WI38 (cell line): ENCODE results near the gene INO80C.

ENCODE experiments used
- H3K4me3 ChIP-seq: 2 replicates; pipeline ENCODE4 v1.5.1; 2011; ENCODE audit warnings: low read depth, mild to moderate bottlenecking, control low read depth, low read length
- TF ChIP-seq, protein P1 (sequence below): IDR thresholded peaks from 2 replicates; pipeline ENCODE4 v1.5.1; 2012; ENCODE audit warnings: low read depth, mild to moderate bottlenecking, control low read depth, low read length

INO80C gene

DNA sequence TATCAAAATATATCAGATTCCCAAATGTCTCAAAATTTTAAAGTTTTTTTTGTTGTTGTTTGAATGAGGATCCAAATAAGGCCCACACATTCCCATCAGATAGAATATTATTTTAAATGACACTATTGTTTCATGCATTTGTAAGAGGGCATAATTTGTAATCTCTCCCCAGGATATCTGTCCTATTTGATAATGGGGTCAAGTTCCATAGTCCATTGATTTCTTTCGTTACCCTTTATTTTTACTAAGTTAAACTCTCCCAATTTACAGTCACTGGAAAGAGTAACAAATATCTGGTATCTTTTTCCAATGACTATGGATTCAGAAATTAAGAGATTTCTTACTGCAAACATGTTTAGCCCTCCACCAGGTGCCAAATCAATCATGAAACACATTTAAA lies 32.4 kb downstream of the INO80C start:
- TF ChIP-seq, protein P1, sequence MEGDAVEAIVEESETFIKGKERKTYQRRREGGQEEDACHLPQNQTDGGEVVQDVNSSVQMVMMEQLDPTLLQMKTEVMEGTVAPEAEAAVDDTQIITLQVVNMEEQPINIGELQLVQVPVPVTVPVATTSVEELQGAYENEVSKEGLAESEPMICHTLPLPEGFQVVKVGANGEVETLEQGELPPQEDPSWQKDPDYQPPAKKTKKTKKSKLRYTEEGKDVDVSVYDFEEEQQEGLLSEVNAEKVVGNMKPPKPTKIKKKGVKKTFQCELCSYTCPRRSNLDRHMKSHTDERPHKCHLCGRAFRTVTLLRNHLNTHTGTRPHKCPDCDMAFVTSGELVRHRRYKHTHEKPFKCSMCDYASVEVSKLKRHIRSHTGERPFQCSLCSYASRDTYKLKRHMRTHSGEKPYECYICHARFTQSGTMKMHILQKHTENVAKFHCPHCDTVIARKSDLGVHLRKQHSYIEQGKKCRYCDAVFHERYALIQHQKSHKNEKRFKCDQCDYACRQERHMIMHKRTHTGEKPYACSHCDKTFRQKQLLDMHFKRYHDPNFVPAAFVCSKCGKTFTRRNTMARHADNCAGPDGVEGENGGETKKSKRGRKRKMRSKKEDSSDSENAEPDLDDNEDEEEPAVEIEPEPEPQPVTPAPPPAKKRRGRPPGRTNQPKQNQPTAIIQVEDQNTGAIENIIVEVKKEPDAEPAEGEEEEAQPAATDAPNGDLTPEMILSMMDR: no peak
- no peak overlapping the region for H3K4me3 ChIP-seq

DNA sequence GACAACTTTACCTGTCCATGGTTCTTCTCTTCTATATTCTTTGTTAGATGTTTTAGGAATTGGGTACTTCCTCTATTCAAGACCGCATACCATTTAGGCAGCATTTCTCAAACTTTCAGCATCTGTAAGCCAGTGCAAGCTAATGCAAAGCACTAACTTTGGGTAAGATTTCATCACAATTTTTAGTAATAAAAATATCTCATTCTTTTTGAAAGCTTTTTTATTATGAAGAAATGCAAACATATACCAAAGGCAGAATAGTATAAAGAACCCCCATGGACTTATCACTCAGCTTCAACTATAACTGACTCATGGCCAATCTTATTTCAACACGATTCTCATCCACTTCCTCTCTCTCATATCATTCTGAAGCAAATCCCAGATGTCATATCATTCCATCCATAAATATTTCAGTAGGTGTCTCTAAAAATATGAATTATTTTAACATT lies 32.9 kb downstream of the INO80C start:
- TF ChIP-seq, protein P1: no peak
- H3K4me3 ChIP-seq: no peak overlapping the region

DNA sequence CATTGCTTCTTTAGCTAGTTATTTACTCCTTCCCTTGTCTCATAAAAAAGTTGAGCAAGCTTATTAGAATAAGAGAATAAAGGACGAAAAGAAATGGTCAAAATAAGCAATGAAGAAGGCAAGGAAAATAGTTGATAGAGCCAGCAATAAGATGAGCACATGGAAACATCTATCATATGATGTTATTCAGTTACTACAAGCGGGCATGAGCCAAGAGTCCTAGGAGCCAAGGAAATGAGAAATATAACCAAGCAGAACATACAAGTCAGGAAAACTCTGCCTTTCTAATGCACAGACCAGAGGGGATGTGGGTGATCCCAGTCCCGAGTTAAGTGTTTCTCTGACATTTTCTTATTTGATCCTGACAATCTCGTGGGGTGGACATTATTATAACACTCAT lies 33.9 kb downstream of the INO80C start:
- H3K4me3 ChIP-seq: no peak overlapping the region
- TF ChIP-seq, protein P1: no peak

DNA sequence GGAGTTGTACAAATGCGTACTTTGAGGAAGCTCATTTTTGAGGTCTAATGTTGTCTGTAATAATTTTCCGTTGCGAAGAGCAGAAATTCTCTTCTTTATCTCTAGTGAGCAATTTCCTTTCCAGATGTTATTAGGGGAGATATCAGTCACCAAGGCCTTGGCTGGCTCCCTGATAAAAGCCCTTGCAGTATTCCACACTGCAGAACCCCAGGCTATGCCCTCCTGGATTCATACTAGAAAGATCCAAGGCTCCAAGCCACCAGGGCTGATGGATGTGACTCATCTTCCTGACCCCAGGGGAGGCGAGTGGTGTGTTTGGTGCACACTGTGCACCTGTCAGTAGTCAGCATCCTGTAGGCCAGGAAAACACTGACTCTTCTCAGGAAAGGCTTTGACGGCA lies 34.7 kb downstream of the INO80C start:
- no peak overlapping the region for H3K4me3 ChIP-seq
- TF ChIP-seq, protein P1: no peak

DNA sequence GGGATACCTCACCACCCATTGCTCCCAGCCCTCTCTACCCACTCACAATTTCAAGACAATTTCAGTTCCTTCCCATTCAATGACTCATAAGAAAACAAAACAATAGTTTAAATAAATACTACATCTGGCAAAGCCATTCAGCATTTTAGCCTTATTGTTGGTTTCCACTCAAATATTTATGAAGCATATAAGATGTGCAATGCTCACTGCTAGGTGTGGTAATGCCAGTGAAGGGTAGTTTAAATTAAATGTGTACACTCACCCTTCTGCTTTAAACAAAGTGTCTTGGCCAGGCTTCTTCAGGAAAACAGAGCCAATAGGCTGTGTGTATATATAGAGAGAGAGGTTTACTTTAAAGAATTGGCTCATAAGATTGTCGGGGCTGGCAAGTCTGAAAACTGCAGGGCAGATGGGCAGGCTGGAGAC lies 37.0 kb downstream of the INO80C start:
- TF ChIP-seq, protein P1: no peak
- H3K4me3 ChIP-seq: no peak overlapping the region

DNA sequence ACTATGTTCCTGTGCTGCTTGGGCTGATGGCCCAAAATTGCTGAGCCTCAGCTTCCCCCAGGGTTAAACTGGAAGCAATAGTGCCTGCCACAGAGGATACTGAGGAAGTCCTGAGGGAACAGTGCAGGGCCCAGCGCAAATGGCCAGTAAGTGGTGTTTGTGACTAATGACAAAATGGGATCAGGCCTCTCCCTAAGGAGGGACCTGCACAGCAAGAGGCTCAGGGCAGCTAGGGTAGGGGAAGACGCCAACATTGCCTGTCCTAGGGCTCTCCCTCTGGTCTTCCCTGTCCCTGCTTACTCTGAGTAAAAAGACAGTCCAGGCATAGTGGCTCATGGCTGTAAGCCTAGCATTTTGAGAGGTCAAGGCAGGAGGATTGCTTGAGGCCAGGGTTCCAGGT lies 37.8 kb downstream of the INO80C start:
- no peak overlapping the region for H3K4me3 ChIP-seq
- TF ChIP-seq, protein P1: no peak

DNA sequence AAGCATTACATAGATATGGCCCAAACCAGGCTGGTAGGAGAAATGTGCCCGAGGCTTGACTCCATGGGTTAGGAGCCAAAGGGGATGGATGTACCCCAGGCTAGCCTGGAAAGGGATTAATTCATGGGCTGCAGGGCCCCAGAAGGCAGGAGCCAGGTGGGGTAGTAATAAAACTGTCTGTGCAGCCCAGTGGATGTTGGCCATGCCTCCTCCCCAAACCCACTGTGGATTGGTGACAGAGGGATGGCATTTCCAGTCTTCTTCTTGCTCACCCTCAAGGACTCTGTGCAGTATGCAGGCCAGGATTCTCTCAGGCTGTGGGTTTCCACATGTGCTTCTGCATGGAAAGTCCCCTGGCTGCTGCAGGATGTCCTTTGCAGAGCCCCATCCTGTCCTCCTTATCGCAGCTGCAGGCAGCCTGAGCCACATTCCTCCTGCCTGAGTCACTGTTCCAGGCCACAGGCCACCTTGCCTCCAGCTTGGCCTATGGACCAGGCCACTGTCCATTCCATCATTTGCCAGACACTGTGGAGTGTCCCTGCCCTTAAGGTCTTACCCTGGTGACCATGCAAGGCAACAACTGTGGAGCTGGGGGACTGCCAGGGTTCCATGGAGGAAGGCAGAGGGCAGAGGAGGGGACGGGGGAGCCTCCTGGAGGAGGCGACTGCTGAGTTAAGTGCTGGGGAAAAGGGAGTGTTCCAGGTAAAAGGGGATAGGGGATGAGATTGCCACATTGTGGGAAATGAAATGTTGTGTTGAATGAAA lies 38.9 kb downstream of the INO80C start:
- no peak overlapping the region for H3K4me3 ChIP-seq
- TF ChIP-seq, protein P1: no peak
